ENCODE measurements around the gene FGA.

DNA sequence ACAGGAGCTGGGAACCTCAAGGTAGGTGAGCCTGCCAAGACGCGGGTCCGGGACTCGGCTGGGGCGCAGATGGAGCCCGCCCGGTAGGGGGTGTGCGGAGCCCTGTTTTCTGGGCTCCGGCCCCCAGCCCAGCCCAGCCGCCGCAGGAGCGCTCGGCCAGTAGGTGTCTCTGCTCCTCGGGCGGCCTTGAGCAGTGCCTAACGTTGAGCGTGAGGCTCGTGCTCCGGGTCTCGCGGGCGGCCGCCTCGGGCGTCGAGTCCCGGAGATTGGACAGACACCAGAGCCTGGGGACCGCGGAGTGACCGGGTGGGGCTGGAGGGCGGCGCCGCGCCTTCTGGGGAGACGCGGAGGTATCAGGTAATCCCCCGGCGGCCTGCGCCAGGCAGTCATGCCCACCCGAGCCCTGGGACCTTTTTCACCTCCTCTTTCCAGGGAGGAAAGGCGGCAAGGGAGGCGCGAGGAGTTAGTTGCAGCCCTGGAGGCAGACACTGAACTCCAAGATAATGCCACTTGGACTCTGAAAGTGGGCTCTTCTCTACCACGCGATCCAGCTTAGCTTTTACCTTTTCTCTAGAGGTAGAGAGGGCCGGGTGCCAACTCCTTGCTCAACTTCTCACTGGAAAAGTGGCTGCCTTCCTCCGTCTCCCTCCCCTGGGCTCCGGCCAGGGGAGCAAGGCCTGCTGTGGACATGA is 36.4 kb upstream of the FGA start:
- TF ChIP-seq, protein P1, sequence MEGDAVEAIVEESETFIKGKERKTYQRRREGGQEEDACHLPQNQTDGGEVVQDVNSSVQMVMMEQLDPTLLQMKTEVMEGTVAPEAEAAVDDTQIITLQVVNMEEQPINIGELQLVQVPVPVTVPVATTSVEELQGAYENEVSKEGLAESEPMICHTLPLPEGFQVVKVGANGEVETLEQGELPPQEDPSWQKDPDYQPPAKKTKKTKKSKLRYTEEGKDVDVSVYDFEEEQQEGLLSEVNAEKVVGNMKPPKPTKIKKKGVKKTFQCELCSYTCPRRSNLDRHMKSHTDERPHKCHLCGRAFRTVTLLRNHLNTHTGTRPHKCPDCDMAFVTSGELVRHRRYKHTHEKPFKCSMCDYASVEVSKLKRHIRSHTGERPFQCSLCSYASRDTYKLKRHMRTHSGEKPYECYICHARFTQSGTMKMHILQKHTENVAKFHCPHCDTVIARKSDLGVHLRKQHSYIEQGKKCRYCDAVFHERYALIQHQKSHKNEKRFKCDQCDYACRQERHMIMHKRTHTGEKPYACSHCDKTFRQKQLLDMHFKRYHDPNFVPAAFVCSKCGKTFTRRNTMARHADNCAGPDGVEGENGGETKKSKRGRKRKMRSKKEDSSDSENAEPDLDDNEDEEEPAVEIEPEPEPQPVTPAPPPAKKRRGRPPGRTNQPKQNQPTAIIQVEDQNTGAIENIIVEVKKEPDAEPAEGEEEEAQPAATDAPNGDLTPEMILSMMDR (IDR thresholded peaks at IDR 0.05) = peak; percentile 88
- no peak for TF ChIP-seq ZFX (IDR thresholded peaks at IDR 0.05; ENCODE audit: borderline replicate concordance)

Measured in 22Rv1 (cell line).